Astrocyte (in vitro differentiated cells and primary cell): ENCODE results near the gene POU2F2. TPM values are rescaled to one million over a fixed set of nuclear protein-coding genes. Genes with fewer than 3 reads are reported as not detected.

Source experiments
- DNase-seq: peaks from one replicate; pipeline ENCODE4 v3.0.0-alpha.2; 2010; ENCODE audit warnings: low read depth
- FAIRE-seq: peaks from 2 replicates; lab custom pipeline; 2011; peaks lifted over from hg19 to GRCh38; lab: Jason Lieb, UNC
- H2AFZ ChIP-seq: 2 replicates; pipeline ENCODE4 v1.6.0; 2012; ENCODE audit warnings: low read depth, low read length, inconsistent platforms
- H3K27ac ChIP-seq: 2 replicates; pipeline ENCODE4 v1.5.1; 2011; ENCODE audit warnings: low read depth, low read length, inconsistent platforms
- H3K27me3 ChIP-seq: 2 replicates; pipeline ENCODE4 v1.6.0; 2011; ENCODE audit warnings: low read length, inconsistent platforms; ENCODE audit not compliant: insufficient read depth
- H3K36me3 ChIP-seq: 2 replicates; pipeline ENCODE4 v1.5.1; 2011; ENCODE audit warnings: low read length, inconsistent platforms; ENCODE audit not compliant: insufficient read depth
- H3K4me1 ChIP-seq: 2 replicates; pipeline ENCODE4 v1.5.1; 2011; ENCODE audit warnings: low read length, inconsistent platforms; ENCODE audit not compliant: insufficient read depth
- H3K4me2 ChIP-seq: 2 replicates; pipeline ENCODE4 v1.6.0; 2012; ENCODE audit warnings: low read length, inconsistent platforms
- H3K4me3 ChIP-seq: 2 replicates; pipeline ENCODE4 v1.5.1; 2011; ENCODE audit warnings: low read depth, mild to moderate bottlenecking, low read length, inconsistent platforms; ENCODE audit not compliant: insufficient read depth
- H3K79me2 ChIP-seq: 2 replicates; pipeline ENCODE4 v1.6.0; 2012; ENCODE audit warnings: mild to moderate bottlenecking, low read length, inconsistent platforms; ENCODE audit not compliant: insufficient read depth
- H3K9ac ChIP-seq: 2 replicates; pipeline ENCODE4 v1.6.0; 2012; ENCODE audit warnings: mild to moderate bottlenecking, low read length, inconsistent platforms
- H3K9me3 ChIP-seq: 2 replicates; pipeline ENCODE4 v1.5.1; 2012; ENCODE audit warnings: low read depth, mild to moderate bottlenecking, low read length, inconsistent platforms; ENCODE audit not compliant: insufficient read depth
- H4K20me1 ChIP-seq: 2 replicates; pipeline ENCODE4 v1.6.0; 2012; ENCODE audit warnings: low read length, inconsistent platforms; ENCODE audit not compliant: insufficient read depth
- H3K27ac Mint-ChIP-seq: one replicate; pipeline ENCODE4 v1.8.0; 2021; ENCODE audit warnings: mild to moderate bottlenecking, mixed read lengths; ENCODE audit not compliant: unreplicated experiment
- H3K27me3 Mint-ChIP-seq: one replicate; pipeline ENCODE4 v1.8.0; 2021; ENCODE audit warnings: low read depth, mixed read lengths; ENCODE audit not compliant: unreplicated experiment
- H3K36me3 Mint-ChIP-seq: one replicate; pipeline ENCODE4 v1.8.0; 2021; ENCODE audit warnings: low read depth, mixed read lengths; ENCODE audit not compliant: unreplicated experiment
- H3K4me1 Mint-ChIP-seq: one replicate; pipeline ENCODE4 v1.8.0; 2021; ENCODE audit warnings: low read depth, mixed read lengths; ENCODE audit not compliant: unreplicated experiment
- H3K4me3 Mint-ChIP-seq: one replicate; pipeline ENCODE4 v1.8.0; 2021; ENCODE audit warnings: mild to moderate bottlenecking, moderate library complexity, mixed read lengths; ENCODE audit not compliant: unreplicated experiment
- H3K9me3 Mint-ChIP-seq: one replicate; pipeline ENCODE4 v1.8.0; 2021; ENCODE audit warnings: mild to moderate bottlenecking, mixed read lengths; ENCODE audit not compliant: unreplicated experiment
- CTCF ChIP-seq: IDR thresholded peaks from 2 replicates; pipeline ENCODE4 v1.5.1; 2011; ENCODE audit warnings: low read depth, mild to moderate bottlenecking, inconsistent platforms, low read length, moderate library complexity; ENCODE audit not compliant: insufficient read depth
- EZH2 ChIP-seq: IDR thresholded peaks from 2 replicates; pipeline ENCODE4 v1.6.1; 2012; ENCODE audit warnings: mild to moderate bottlenecking, low read length, inconsistent platforms; ENCODE audit not compliant: insufficient read depth
- total RNA-seq: library from RNA; stranded (reverse); gene quantifications from 2 replicates; pipeline ENCODE4 v1.2.1, GENCODE V29; 2021

Gene POU2F2
- total RNA-seq, 1 donor from 2014 or later = 8.3 TPM

- Mint-ChIP-seq H3K4me1 (no peaks in the 10 kb centered on the region), H3K36me3 (peaks cover 6% of the 10 kb centered on the region), H3K4me3 (no peak overlapping the region), H3K27me3 (peaks cover 74% of the 10 kb centered on the region), H3K27ac (no peak overlapping the region), H3K9me3 (peaks cover 1% of the 10 kb centered on the region)
- no peaks in the 10 kb centered on the region for H3K4me1 ChIP-seq
- H3K4me3 ChIP-seq = no peak overlapping the region
- H3K9ac ChIP-seq = no peak overlapping the region
- TF ChIP-seq CTCF (no peak), EZH2 (no peak)
- H3K27ac ChIP-seq = no peak overlapping the region
- H3K4me2 ChIP-seq = no peak overlapping the region
- no peaks in the 10 kb centered on the region for H3K9me3 ChIP-seq
- H3K27me3 ChIP-seq = peaks cover 47% of the 10 kb centered on the region
- peaks cover 5% of the 10 kb centered on the region for H4K20me1 ChIP-seq
- no peaks in the 10 kb centered on the region for H3K79me2 ChIP-seq
- no peak overlapping the region for H2AFZ ChIP-seq
- no peak for DNase-seq
- no peaks in the 10 kb centered on the region for H3K36me3 ChIP-seq
- no peak for FAIRE-seq
These were observed 21.6 kb upstream of the POU2F2 start for GRCh38 chr19:42153672-42154433.

- DNase-seq = no peak
- Mint-ChIP-seq H3K4me1 (no peaks in the 10 kb centered on the region), H3K36me3 (peaks cover 6% of the 10 kb centered on the region), H3K27ac (no peak overlapping the region), H3K27me3 (peaks cover 75% of the 10 kb centered on the region), H3K4me3 (no peak overlapping the region), H3K9me3 (peaks cover 1% of the 10 kb centered on the region)
- TF ChIP-seq EZH2 = no peak
- no peak for TF ChIP-seq CTCF
- no peak for FAIRE-seq
- Histone ChIP-seq H3K9ac (no peak overlapping the region), H3K4me1 (no peaks in the 10 kb centered on the region), H3K4me3 (no peak overlapping the region), H3K4me2 (no peak overlapping the region), H3K79me2 (no peaks in the 10 kb centered on the region), H3K9me3 (no peaks in the 10 kb centered on the region), H3K27me3 (peaks cover 42% of the 10 kb centered on the region), H3K27ac (no peak overlapping the region), H4K20me1 (peaks cover 5% of the 10 kb centered on the region), H3K36me3 (no peaks in the 10 kb centered on the region), H2AFZ (no peak overlapping the region)
These were observed 20.8 kb upstream of the POU2F2 start for GRCh38 chr19:42152910-42153671.
